ENCODE data around the gene LIPK.

Gene LIPK

DNA sequence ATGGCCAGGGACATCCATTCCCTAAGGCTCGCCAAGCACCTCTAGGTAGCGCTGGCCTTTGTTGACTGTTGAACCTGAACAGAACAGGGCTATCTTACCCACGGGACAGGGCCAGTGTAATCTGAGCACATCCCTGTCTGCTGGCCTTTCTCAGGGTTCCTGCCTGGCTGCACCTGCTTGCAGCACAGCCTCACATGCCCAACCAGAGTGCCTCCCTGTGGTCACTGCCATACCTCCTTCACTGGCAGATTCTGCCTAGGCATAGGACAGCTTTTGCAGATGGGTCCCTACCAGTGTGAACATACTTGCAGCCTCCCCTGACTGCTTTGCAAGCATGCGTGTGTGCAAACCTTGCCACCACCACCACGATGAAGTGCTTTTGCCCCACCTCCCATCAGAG, 38.0 kb downstream of the LIPK start:
- Histone ChIP-seq H3K27me3 (ENCODE audit: control insufficient read depth, low read length) (no peaks in the 10 kb centered on the region), H3K9me3 (ENCODE audit: control insufficient read depth, insufficient read depth, low read length) (no peaks in the 10 kb centered on the region), H4K20me1 (ENCODE audit: control insufficient read depth, insufficient read depth, low read depth, low read length) (no peaks in the 10 kb centered on the region), H3K27ac (ENCODE audit: low read depth, low read length) (no peak overlapping the region), H3F3A (ENCODE audit: control insufficient read depth, insufficient read depth) (no peaks in the 10 kb centered on the region), H3K36me3 (ENCODE audit: control insufficient read depth, low read length) (no peaks in the 10 kb centered on the region), H3K9me2 (replicated peaks; ENCODE audit: control insufficient read depth, low read length) (no peaks in the 10 kb centered on the region), H3K79me2 (ENCODE audit: control insufficient read depth, low read length) (no peaks in the 10 kb centered on the region), H3K4me1 (ENCODE audit: control insufficient read depth, low read length) (no peaks in the 10 kb centered on the region), H3K4me2 (ENCODE audit: low read length) (no peak overlapping the region), H3K4me3 (ENCODE audit: low read length) (no peak overlapping the region)
- TF ChIP-seq EZH2phosphoT487 (IDR thresholded peaks at IDR 0.05; ENCODE audit: borderline replicate concordance, low read length), result no peak
- TF ChIP-seq, protein P1, sequence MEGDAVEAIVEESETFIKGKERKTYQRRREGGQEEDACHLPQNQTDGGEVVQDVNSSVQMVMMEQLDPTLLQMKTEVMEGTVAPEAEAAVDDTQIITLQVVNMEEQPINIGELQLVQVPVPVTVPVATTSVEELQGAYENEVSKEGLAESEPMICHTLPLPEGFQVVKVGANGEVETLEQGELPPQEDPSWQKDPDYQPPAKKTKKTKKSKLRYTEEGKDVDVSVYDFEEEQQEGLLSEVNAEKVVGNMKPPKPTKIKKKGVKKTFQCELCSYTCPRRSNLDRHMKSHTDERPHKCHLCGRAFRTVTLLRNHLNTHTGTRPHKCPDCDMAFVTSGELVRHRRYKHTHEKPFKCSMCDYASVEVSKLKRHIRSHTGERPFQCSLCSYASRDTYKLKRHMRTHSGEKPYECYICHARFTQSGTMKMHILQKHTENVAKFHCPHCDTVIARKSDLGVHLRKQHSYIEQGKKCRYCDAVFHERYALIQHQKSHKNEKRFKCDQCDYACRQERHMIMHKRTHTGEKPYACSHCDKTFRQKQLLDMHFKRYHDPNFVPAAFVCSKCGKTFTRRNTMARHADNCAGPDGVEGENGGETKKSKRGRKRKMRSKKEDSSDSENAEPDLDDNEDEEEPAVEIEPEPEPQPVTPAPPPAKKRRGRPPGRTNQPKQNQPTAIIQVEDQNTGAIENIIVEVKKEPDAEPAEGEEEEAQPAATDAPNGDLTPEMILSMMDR (IDR thresholded peaks at IDR 0.05; ENCODE audit: low read depth, low read length, poor library complexity, severe bottlenecking), result no peak

DNA sequence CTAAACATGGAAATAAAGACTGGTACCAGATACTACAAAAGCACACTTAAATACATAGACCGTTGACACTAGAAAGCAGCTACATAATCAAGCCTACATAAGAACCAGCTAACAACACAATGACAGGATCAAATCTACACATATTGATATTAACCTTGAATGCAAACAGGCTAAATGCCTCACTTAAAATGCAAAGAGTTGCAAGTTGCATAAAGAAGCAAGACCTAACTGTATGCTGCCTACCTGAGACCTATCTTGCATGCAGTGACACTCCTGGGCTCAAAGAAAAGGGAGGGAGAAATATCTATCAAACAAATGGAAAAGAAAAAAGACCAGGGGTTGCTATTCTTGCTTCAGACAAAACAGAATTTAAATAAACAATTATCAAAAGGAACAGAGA, 39.6 kb downstream of the LIPK start:
- Histone ChIP-seq H3K4me1 (ENCODE audit: control insufficient read depth, low read length) (no peaks in the 10 kb centered on the region), H4K20me1 (ENCODE audit: control insufficient read depth, insufficient read depth, low read depth, low read length) (no peaks in the 10 kb centered on the region), H3K9me2 (replicated peaks; ENCODE audit: control insufficient read depth, low read length) (no peaks in the 10 kb centered on the region), H3K79me2 (ENCODE audit: control insufficient read depth, low read length) (no peaks in the 10 kb centered on the region), H3K9me3 (ENCODE audit: control insufficient read depth, insufficient read depth, low read length) (no peaks in the 10 kb centered on the region), H3K4me3 (ENCODE audit: low read length) (no peak overlapping the region), H3K27me3 (ENCODE audit: control insufficient read depth, low read length) (no peaks in the 10 kb centered on the region), H3F3A (ENCODE audit: control insufficient read depth, insufficient read depth) (no peaks in the 10 kb centered on the region), H3K4me2 (ENCODE audit: low read length) (no peak overlapping the region), H3K27ac (ENCODE audit: low read depth, low read length) (no peak overlapping the region), H3K36me3 (ENCODE audit: control insufficient read depth, low read length) (no peaks in the 10 kb centered on the region)
- TF ChIP-seq EZH2phosphoT487 (IDR thresholded peaks at IDR 0.05; ENCODE audit: borderline replicate concordance, low read length), result no peak
- TF ChIP-seq, protein P1 (IDR thresholded peaks at IDR 0.05; ENCODE audit: low read depth, low read length, poor library complexity, severe bottlenecking), result no peak

GRCh38 chr10:88754287-88754686, 48.2 kb downstream of the LIPK start:
- H3K9me3 ChIP-seq (ENCODE audit: control insufficient read depth, insufficient read depth, low read length), result no peaks in the 10 kb centered on the region
- no peaks in the 10 kb centered on the region for H4K20me1 ChIP-seq (ENCODE audit: control insufficient read depth, insufficient read depth, low read depth, low read length)
- no peak for TF ChIP-seq EZH2phosphoT487 (IDR thresholded peaks at IDR 0.05; ENCODE audit: borderline replicate concordance, low read length)
- TF ChIP-seq, protein P1 (IDR thresholded peaks at IDR 0.05; ENCODE audit: low read depth, low read length, poor library complexity, severe bottlenecking), result no peak
- H3K4me3 ChIP-seq (ENCODE audit: low read length), result no peak overlapping the region
- H3K9me2 ChIP-seq (replicated peaks; ENCODE audit: control insufficient read depth, low read length), result no peaks in the 10 kb centered on the region
- H3K27ac ChIP-seq (ENCODE audit: low read depth, low read length), result no peak overlapping the region
- no peak overlapping the region for H3K4me2 ChIP-seq (ENCODE audit: low read length)
- no peaks in the 10 kb centered on the region for H3K36me3 ChIP-seq (ENCODE audit: control insufficient read depth, low read length)
- peaks cover 7% of the 10 kb centered on the region; the same call in 1 of the 2 replicates for H3K27me3 ChIP-seq (ENCODE audit: control insufficient read depth, low read length)
- H3K4me1 ChIP-seq (ENCODE audit: control insufficient read depth, low read length), result no peaks in the 10 kb centered on the region
- H3F3A ChIP-seq (ENCODE audit: control insufficient read depth, insufficient read depth), result no peaks in the 10 kb centered on the region
- H3K79me2 ChIP-seq (ENCODE audit: control insufficient read depth, low read length), result no peaks in the 10 kb centered on the region

DNA sequence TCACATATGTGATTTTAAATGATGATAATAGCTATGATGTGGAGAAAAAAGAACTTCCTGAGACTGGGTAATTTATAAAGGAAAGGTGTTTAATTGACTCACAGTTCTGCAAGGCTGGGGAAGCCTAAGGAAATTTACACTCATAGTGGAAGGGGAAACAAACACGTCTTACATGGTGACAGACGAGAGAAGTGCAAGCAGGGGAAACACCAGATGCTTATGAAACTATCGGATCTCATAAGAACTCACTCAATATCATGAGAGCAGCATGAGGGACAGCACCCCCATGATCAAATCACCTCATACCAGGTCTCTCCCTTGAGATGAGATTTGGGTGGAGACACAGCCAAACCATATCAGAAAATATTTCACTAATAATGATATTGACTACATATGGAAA, 49.7 kb downstream of the LIPK start:
- Histone ChIP-seq H3K27ac (ENCODE audit: low read depth, low read length) (no peak overlapping the region), H3K4me2 (ENCODE audit: low read length) (no peak overlapping the region)
- no peak for TF ChIP-seq EZH2phosphoT487 (IDR thresholded peaks at IDR 0.05; ENCODE audit: borderline replicate concordance, low read length)
- TF ChIP-seq, protein P1 (IDR thresholded peaks at IDR 0.05; ENCODE audit: low read depth, low read length, poor library complexity, severe bottlenecking), result no peak

More for the DNA sequence above, 49.7 kb downstream of the LIPK start:
- no peaks in the 10 kb centered on the region for H3K9me2 ChIP-seq (replicated peaks; ENCODE audit: control insufficient read depth, low read length)
- H3F3A ChIP-seq (ENCODE audit: control insufficient read depth, insufficient read depth), result no peaks in the 10 kb centered on the region
- H4K20me1 ChIP-seq (ENCODE audit: control insufficient read depth, insufficient read depth, low read depth, low read length), result no peaks in the 10 kb centered on the region
- no peak overlapping the region for H3K4me3 ChIP-seq (ENCODE audit: low read length)
- peaks cover 7% of the 10 kb centered on the region; the same call in 1 of the 2 replicates for H3K27me3 ChIP-seq (ENCODE audit: control insufficient read depth, low read length)
- H3K36me3 ChIP-seq (ENCODE audit: control insufficient read depth, low read length), result no peaks in the 10 kb centered on the region
- H3K79me2 ChIP-seq (ENCODE audit: control insufficient read depth, low read length), result no peaks in the 10 kb centered on the region
- H3K4me1 ChIP-seq (ENCODE audit: control insufficient read depth, low read length), result no peaks in the 10 kb centered on the region
- H3K9me3 ChIP-seq (ENCODE audit: control insufficient read depth, insufficient read depth, low read length), result no peaks in the 10 kb centered on the region

Measured in DOHH2 (cell line).